Muscle layer of duodenum (tissue), 2 donors: ENCODE results near the gene ELMO1.

Source experiments
- H3K27ac ChIP-seq: one replicate; pipeline ENCODE4 v1.7.0; 2013; ENCODE audit warnings: mild to moderate bottlenecking, low read length
- H3K27me3 ChIP-seq: one replicate; pipeline ENCODE4 v1.7.0; 2013; ENCODE audit warnings: low read depth, mild to moderate bottlenecking, control low read depth, low read length
- H3K36me3 ChIP-seq, 2 donors: one replicate each; pipeline ENCODE4 v1.7.0; 2013; ENCODE audit warnings: low read length in 2 of 2, control low read depth in 1 of 2, mild to moderate bottlenecking in 1 of 2; ENCODE audit not compliant: insufficient read depth in 2 of 2, control insufficient read depth in 1 of 2
- H3K4me1 ChIP-seq, 2 donors: one replicate each; pipeline ENCODE4 v1.7.0; 2013; ENCODE audit warnings: low read length in 2 of 2, mild to moderate bottlenecking in 2 of 2, control low read depth in 1 of 2, moderate library complexity in 1 of 2; ENCODE audit not compliant: insufficient read depth in 2 of 2, control insufficient read depth in 1 of 2
- H3K4me3 ChIP-seq, 2 donors: one replicate each; pipeline ENCODE4 v1.7.0; 2013; ENCODE audit warnings: low read length in 2 of 2, low read depth in 1 of 2, mild to moderate bottlenecking in 1 of 2
- H3K9me3 ChIP-seq, 2 donors: one replicate each; pipeline ENCODE4 v1.7.0; 2013; ENCODE audit warnings: low read length in 2 of 2, control low read depth in 1 of 2, mild to moderate bottlenecking in 1 of 2; ENCODE audit not compliant: control insufficient read depth in 1 of 2
- donor health status: healthy.

The ELMO1 gene

GRCh38 chr7:37131855-37132254 is 316.8 kb downstream of the ELMO1 start:
- Histone ChIP-seq H3K27me3 (no peaks in the 10 kb centered on the region), H3K4me1 (peaks cover 0 to 5% of the 10 kb centered on the region in 2 donors), H3K9me3 (no peaks in the 10 kb centered on the region), H3K4me3 (no peak overlapping the region), H3K36me3 (peaks cover 0 to 8% of the 10 kb centered on the region in 2 donors), H3K27ac (no peak overlapping the region)

DNA sequence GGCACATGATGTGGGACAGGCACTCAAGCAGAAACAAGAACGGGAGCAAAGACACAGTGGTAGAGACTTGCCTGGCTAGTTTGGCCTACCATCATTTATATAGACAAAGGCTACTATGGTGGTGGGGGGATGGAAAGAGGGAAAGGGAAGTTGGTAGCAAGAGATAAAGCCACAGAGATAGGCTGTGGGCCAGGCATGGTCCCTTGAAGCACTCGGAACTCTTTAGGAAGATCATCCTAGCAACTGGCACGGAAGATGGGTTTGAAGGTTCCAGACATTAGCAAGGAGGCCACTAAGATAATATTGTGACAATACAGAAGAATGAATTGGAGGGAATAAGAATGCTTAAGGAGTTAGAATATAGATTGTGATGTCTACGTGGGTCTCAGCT is 319.6 kb downstream of the ELMO1 start:
- Histone ChIP-seq H3K9me3 (no peaks in the 10 kb centered on the region), H3K27me3 (no peaks in the 10 kb centered on the region), H3K4me1 (peaks cover 0 to 5% of the 10 kb centered on the region in 2 donors), H3K4me3 (no peak overlapping the region), H3K36me3 (peaks cover 0 to 8% of the 10 kb centered on the region in 2 donors), H3K27ac (no peak overlapping the region)

DNA sequence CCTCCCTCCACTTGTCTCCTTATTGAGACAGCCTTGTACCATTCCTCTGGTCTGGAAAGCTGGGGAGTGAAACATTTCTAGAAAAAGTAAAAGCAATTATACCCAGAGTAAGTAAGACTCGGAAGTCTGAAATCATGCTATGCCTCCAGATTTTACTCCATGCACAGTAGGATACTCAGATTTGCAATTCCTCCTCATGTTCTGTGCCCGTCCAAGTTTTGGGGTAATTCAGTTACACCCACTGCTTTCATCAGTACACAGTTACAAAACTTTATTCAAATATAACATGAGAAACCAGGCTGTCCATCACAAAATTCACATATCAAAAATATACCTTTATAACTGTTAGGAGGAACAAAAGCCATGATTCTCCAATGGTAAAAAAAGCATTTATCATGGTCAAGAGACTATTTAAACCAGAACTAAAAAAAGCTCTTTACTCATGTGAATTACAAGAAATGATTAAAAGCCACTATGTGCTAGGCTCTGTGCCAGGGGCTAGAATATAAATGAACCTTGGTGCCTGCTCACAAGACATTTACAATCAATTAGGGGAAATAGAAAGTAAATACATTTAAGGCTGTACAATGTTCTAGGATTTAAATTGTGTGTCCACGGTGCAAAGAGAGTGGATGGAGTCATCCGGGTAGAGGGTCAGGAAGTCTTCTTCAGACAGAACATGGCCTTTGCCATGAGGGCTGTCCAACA is 320.2 kb downstream of the ELMO1 start:
- Histone ChIP-seq H3K27ac (no peak overlapping the region), H3K27me3 (no peaks in the 10 kb centered on the region), H3K36me3 (peaks cover 0 to 8% of the 10 kb centered on the region in 2 donors), H3K4me1 (peaks cover 0 to 5% of the 10 kb centered on the region in 2 donors), H3K9me3 (no peaks in the 10 kb centered on the region), H3K4me3 (no peak overlapping the region)

DNA sequence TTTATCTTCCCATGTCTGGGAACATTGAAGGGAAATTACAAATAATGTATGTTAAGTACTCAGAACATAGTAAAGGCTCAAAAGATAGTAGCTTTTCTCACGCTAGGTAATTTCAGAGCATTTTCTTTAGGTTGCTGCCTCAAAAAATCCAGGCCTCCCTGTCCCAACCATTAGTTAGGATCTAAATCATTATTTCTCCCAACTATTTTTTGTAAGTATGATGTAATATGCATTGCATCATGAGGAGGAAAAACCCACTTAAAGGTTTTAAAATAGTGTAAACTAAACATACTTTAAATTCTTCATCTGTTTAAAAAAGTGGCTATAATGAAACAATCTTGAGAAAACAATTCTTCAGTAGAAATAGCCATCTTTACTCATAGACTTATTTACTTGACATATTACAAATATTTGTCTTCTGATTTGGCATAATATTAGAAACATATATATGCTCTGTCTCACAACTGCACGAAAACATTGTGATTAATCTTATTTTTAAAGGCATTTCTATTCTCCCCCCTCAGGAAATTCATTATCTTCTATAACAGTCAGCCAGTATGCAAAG is 329.3 kb downstream of the ELMO1 start:
- Histone ChIP-seq H3K36me3 (no peaks in the 10 kb centered on the region), H3K27me3 (no peaks in the 10 kb centered on the region), H3K9me3 (no peaks in the 10 kb centered on the region), H3K4me1 (peaks cover 0 to 11% of the 10 kb centered on the region in 2 donors), H3K4me3 (no peak overlapping the region), H3K27ac (peak overlapping the region; percentile 10)

- H3K27me3 ChIP-seq, result no peaks in the 10 kb centered on the region
- peaks cover 0 to 11% of the 10 kb centered on the region in 2 donors for H3K4me1 ChIP-seq
- no peak overlapping the region for H3K4me3 ChIP-seq
- H3K27ac ChIP-seq, result no peak overlapping the region
- H3K36me3 ChIP-seq, result no peaks in the 10 kb centered on the region
- H3K9me3 ChIP-seq, result no peaks in the 10 kb centered on the region
Observed at GRCh38 chr7:37118004-37118403, 330.7 kb downstream of the ELMO1 start.

DNA sequence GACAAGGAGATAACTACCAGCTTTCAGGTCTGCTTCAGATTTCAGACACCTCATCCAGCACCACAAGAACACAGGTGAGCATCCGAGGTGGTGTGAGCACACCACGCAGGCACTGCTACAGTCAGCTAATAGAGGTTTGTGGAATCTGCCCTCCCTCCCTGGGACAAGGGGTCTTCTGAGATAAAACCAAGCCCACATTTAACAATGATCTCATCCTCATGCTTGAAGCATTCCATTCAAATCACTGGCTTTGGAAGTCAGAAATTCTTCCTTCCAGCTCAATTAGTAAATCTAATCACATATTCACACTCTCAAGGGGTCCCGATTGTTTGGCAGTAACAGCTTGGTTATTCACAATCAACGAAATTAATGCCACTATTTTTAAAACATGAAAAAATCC is 331.4 kb downstream of the ELMO1 start:
- H3K36me3 ChIP-seq, result no peaks in the 10 kb centered on the region
- no peaks in the 10 kb centered on the region for H3K9me3 ChIP-seq
- H3K27ac ChIP-seq, result no peak overlapping the region
- peaks cover 0 to 11% of the 10 kb centered on the region in 2 donors for H3K4me1 ChIP-seq
- no peaks in the 10 kb centered on the region for H3K27me3 ChIP-seq
- no peak overlapping the region for H3K4me3 ChIP-seq

DNA sequence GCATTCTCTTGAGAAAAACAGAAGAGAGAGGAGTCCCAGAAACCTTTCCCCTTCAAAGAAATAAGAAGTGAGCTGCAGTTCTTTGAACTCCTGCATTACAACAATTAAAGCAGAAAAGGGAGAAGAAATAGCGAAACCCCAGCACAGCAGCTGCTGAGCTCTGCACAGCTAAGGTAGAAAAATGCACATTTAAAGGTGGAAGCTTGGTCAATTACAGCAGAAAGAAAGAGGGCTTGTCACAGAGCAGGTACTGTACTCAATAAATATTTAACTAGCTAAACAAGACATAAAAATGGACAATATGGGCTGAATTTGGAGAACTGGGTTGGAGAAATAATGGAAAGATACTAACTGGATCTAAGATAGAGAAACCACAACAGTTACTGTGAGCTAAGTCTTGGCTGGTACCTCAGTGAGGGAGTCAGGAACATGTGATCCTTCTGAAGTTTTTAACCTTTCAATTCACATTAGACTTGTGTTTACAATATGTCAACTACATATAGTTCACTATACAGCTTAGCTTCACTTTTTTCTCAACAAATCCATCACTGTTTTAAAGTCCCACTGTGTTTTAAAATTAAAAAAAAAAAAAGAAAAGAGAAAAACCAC is 332.5 kb downstream of the ELMO1 start:
- no peaks in the 10 kb centered on the region for H3K27me3 ChIP-seq
- no peaks in the 10 kb centered on the region for H3K36me3 ChIP-seq
- H3K27ac ChIP-seq, result no peak overlapping the region
- H3K9me3 ChIP-seq, result no peaks in the 10 kb centered on the region
- H3K4me3 ChIP-seq, result no peak overlapping the region
- H3K4me1 ChIP-seq, result peaks cover 0 to 11% of the 10 kb centered on the region in 2 donors

DNA sequence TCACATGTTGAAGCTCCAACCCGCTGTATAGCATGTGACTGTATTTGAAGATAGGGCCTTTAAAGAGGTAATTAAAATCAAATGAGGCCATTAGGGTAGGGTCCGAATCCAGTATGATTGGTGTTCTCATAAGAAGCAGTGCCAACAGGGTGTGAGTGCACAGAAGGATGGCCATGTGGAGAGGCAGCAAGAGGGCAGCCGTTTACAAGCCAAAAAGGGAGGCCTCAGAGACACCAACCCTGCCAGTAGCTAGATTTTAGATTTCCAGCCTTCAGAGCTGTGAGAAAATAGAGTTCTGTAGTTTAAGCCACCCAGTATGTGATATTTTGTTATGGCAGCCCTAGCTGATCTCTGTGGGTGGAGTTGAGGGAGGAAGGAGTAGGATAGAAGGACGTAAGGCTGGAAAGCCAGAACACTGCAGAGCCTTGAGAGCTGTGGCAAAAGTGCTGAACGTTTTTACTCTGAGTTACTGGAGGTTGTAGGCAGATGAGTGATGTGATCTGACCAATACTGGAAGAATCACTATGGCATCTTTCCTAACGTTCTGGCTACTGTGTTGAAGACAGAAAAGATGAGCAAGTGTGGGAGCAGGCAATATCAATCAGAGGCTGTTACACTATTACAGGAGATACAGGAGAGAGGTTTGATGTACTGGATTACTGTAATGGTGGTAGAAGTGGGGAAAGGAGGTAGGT is 334.9 kb downstream of the ELMO1 start:
- Histone ChIP-seq H3K27ac (no peak overlapping the region), H3K4me1 (peaks cover 0 to 21% of the 10 kb centered on the region in 2 donors), H3K36me3 (no peaks in the 10 kb centered on the region)

GRCh38 chr7:37112876-37113275 is 335.8 kb downstream of the ELMO1 start:
- Histone ChIP-seq H3K27me3 (no peaks in the 10 kb centered on the region), H3K36me3 (no peaks in the 10 kb centered on the region), H3K4me3 (no peak overlapping the region), H3K27ac (no peak overlapping the region), H3K9me3 (no peaks in the 10 kb centered on the region), H3K4me1 (peaks cover 0 to 24% of the 10 kb centered on the region in 2 donors)

More for the DNA sequence above, 334.9 kb downstream of the ELMO1 start:
- H3K4me3 ChIP-seq, result no peak overlapping the region
- no peaks in the 10 kb centered on the region for H3K9me3 ChIP-seq
- H3K27me3 ChIP-seq, result no peaks in the 10 kb centered on the region

DNA sequence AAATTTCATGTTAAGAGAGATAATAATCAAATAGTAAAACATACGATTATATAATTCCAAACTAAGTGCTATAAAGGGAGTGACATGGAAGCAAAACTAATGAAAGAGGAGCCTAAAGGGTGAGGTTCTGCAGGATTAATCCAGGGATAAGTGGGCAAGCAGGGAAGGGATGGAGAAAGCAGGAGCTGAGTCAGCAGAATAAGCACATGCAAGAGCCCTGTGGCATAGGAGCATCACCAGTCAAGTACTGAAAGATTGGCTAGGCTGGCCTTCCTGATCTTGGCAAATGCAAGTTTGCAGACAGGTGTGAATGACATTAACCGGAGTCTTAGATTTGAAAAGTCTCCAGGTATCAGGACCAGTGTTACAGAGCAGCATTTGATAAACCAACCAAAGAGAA is 336.4 kb downstream of the ELMO1 start:
- no peaks in the 10 kb centered on the region for H3K27me3 ChIP-seq
- no peaks in the 10 kb centered on the region for H3K9me3 ChIP-seq
- no peak overlapping the region for H3K27ac ChIP-seq
- no peak overlapping the region for H3K4me3 ChIP-seq
- no peaks in the 10 kb centered on the region for H3K36me3 ChIP-seq
- H3K4me1 ChIP-seq, result peaks cover 0 to 19% of the 10 kb centered on the region in 2 donors

GRCh38 chr7:37111459-37111858 is 337.2 kb downstream of the ELMO1 start:
- Histone ChIP-seq H3K4me1 (peaks cover 0 to 18% of the 10 kb centered on the region in 2 donors), H3K36me3 (no peaks in the 10 kb centered on the region), H3K27me3 (no peaks in the 10 kb centered on the region)

More at GRCh38 chr7:37111459-37111858, 337.2 kb downstream of the ELMO1 start:
- Histone ChIP-seq H3K27ac (no peak overlapping the region), H3K9me3 (no peaks in the 10 kb centered on the region), H3K4me3 (no peak overlapping the region)
